Measurements from ENCODE around the gene SEC16A.
"Not testable (repeated sequence)": the region's sequence is repeated elsewhere in the genome, so short reads cannot be mapped to it uniquely, and the experiment has no call there.

SEC16A gene

DNA sequence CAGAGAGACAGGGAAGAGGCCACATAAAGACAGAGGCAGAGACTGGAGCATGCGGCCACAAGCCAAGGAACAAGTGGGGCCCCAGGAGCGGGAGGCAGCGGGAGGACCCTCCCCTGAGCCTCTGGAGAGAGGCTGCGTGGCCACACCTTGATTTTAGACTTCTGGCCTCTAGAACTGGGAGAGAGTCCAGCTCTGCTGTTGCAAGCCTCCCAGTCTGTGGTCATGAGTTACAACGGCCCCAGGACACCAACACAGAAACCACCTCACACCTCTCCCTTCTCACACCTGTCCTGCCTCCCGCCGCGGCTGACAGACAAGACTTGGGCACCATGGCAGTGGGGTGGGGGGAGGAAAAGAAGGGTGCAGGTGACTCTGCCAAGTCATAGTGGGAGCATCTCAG lies 45.4 kb downstream of the SEC16A start:
- DNase-seq: no peak

DNA sequence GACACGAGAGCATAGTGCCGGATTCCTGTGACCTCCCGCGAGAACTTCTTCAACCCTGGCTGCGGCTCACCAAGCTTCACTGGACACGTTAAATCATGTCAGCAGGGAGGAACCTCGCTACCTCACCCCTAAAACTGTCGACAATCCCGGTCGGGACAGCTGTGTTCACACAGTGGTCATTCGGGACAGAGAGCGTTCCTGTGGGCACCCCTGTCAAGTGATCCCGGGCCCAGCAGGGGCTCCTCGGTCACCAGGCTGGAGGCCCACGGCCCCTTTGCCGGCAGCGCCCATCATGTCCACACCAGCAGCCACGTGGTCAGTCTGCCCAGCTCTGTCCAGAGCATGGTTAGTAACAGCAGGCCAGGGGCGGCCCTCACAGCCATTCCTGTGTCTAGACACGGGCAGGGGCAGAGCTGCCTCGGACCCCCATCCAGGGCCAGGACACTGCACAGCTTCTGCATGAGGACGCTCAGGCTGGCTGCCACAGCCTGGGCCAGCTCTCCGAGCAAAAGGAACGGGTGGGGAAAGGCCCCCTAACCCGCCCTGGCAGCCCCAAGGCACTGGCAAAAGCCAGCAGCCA lies 46.7 kb downstream of the SEC16A start:
- no peak for DNase-seq

DNA sequence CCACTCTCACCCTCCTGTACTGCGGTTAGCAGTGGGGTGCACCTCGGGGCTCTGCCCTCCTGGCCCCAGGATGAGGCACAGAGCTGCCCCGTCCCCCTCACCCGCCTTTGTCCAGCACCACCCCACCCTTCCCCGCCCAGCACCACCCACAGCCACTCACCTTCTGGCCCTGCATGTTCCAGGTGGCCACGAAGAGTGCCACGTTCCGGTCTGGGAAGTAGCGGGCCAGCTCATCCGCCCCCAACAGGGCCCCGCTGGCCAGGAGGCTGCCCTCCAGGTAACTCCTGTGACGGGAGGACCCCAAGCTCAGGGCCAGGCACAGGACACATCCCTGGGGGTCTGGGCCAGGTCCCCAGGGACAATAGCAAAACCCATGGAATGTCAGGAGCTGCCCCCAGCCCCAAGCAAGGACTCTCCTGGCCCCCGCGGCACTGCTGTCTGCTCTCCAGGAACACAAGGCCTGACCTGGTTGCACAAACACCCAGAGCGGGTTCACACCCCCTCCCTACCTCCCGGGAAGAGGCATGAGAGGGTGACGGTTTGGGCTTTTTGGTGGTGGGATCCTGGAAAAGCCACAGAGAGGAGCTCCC lies 48.2 kb downstream of the SEC16A start:
- no peak for DNase-seq

DNA sequence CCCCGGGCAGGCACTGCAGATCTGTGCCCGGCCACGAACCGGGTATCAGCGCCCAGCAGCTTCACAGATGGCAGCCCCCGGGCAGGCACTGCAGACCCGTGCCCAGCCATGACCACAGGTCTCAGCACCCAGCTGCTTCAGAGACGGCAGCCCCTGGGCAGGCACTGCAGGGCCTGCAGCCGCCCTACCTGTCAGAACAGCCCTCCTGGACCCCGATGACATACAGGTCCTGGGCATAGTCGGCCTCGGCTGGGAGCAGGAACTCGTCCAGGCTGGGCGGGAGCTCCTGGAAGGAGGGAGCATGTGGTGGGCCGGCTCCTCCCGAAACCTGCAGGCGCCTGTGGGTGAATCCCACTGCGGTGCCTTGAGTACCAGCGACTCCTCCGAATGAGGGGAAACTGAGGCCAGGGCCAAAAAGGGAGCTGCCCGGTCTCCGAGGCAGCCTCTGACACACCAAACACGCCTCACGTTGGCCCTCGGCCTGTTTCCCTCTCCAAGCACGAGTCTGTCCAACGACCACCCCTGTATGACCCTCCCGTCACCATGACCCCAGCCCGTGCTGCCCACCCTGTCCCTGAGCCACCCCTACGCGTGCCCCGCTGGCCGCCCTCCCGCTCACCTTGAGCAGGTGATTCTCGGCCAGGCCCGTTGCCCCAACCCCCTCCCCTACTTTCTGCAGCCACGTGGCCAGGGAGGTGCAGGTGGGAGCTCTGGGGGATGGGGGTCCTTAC lies 48.8 kb downstream of the SEC16A start:
- no peak for DNase-seq

GRCh38 chr9:136433043-136433715 lies 49.7 kb downstream of the SEC16A start:
- no peak for DNase-seq

GRCh38 chr9:136432591-136432990 lies 50.2 kb downstream of the SEC16A start:
- no peak for DNase-seq

GRCh38 chr9:136431782-136432350 lies 51.0 kb downstream of the SEC16A start:
- DNase-seq: no peak

- no peak for DNase-seq
These were observed 52.1 kb downstream of the SEC16A start for GRCh38 chr9:136430588-136431234.

DNA sequence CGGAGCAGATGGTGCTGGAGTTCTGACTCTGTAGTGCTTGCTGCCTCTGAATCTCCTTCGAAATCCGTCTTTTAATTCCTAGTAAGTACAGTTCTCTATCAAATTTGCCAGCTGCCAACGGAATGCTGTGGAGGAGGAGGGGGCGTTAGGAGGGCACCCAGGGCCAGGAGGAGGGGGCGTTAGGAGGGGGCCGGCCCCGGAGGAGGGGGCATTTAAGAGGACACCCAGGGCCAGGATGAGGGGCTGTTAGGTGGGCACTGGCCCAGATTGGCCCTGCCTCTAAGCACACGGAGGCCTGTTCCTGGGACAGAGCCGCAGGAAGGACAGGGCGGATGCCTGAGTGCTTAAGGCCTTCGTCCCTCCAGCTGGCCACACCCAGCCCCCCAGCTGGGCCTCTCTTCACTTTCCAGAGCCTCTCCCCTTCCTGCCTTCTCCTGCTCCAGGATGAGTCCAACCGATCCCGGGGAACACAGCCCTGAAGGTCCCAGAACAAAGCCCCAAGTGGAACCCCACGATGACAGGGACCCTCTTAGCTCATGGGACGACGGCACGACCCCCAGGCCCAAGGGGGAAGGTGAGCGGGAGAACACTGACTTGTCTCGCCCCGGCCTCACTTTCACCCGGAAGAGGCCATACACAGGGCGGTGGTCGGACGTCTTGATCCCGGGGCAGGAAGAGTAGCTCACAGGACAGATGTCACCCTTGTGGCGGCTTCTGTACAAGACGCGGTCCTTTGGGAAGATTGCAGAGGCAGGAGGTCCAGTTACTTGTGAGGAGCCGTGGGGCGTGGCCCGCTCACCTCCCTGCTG lies 53.0 kb downstream of the SEC16A start:
- DNase-seq: no peak

DNA sequence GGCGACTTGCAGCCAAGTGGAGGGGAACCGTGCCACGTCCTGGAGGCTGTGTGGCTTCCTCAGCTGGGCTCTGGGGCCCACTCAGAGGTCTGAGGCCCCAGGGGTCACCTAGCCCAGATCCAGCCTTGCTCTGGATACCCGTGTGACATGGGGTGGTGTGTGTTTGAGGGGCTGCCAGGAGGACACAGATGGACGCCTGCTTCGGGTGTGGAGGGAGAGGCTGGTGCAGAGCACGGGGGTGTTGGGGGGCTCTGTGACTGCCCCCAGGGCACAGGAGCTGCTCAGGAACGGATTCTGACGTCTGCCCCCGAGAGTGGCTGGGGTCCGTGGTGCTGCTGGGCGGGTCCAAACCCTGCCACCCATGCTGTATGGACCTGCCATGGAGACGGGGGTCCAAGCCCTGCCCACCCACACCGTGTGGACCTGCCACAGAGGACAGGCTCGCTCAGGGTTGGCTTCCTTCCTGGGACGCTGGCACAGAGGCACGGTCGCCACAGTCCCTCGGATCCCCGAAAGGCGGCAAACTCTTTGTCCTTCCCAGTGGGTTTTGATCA lies 53.7 kb downstream of the SEC16A start:
- no peak for DNase-seq

- DNase-seq: no peak
These were observed 56.1 kb downstream of the SEC16A start for GRCh38 chr9:136426787-136427186.

- not testable (repeated sequence) for DNase-seq
These were observed 57.5 kb downstream of the SEC16A start for GRCh38 chr9:136425367-136425766.

DNA sequence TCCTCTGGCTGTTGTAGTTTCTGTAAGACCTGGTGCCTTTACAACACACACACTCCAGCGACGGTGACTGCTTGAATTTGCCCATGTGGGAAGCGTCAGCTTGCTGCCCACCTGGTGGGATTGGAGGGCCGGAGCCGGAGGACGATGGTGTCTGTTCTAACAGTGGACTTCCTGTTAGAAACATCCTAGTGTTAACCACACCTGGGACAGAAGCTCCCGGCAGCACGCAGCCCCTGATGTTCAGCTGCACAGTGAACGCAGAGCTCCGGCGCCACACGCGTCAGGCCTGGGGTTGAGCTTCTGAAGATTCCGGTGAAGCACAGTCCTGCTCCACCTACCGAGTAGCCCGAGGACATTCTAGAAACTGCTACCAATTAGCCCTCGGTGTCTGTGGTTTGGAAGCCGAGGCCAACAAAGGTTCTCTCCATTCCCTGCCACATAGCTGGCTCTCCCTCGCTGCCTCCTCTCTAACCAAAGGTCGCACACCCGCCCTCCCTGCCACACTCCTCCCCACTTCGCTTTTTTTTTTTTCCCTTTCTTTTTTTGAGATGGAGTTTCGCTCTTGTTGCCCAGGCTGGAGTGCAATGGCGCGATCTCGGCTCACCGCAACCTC lies 58.0 kb downstream of the SEC16A start:
- no peak for DNase-seq

GRCh38 chr9:136423432-136424146 lies 59.3 kb downstream of the SEC16A start:
- no peak for DNase-seq

GRCh38 chr9:136422876-136423275 lies 60.0 kb downstream of the SEC16A start:
- DNase-seq: no peak

DNA sequence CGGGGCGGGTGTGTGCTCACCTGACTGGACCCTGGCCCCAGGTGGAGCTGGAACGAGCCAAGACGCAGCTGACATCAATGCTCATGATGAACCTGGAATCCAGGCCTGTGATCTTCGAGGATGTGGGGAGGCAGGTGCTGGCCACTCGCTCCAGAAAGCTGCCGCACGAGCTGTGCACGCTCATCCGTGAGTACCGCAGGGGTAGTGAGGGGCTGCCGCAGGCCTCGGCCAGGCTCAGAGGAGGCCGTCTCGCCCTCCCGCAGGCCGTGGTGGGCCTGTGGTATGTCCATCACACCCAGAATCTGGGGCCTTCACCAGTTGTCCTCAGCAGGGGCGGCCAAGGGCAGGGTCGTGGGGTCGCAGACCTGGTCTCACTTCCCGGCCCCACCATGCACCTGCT lies 61.0 kb downstream of the SEC16A start:
- DNase-seq: no peak

- DNase-seq: no peak
These were observed 63.8 kb downstream of the SEC16A start for GRCh38 chr9:136419092-136419420.

DNA sequence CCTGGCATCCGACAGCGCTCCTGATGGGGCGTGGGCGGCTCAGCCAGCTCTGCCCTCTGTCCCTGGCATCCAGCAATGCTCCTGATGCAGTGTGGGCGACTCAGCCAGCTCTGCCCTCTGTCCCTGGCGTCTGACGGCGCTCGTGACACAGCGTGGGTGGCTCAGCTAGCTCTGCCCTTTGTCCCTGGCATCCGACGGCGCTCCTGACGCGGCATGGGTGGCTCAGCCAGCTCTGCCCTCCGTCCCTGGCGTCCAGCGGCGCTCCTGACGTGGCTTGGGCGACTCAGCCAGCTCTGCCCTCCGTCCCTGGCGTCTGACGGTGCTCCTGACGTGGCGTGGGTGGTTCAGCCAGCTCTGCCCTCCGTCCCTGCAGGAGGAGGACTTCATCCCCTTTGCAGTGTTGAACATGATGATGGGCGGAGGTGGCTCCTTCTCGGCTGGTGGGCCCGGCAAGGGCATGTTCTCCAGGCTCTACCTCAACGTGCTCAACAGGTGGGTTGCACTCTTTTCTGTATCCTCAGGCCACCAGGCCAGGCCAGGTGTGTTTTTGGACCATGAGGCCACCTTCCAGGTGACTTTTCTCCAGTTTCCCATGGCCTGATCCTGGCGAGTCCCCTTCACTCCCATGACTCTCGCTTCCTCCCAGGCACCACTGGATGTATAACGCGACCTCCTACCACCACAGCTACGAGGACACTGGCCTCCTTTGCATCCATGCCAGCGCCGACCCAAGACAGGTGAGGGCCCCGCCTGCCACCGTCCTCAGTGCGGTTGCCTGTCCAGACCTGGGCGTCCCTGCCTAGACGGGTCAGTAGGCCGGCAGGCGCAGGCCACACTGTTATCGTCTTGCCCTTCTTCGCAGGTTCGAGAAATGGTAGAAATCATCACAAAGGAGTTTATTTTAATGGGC lies 64.4 kb downstream of the SEC16A start:
- DNase-seq: no peak

DNA sequence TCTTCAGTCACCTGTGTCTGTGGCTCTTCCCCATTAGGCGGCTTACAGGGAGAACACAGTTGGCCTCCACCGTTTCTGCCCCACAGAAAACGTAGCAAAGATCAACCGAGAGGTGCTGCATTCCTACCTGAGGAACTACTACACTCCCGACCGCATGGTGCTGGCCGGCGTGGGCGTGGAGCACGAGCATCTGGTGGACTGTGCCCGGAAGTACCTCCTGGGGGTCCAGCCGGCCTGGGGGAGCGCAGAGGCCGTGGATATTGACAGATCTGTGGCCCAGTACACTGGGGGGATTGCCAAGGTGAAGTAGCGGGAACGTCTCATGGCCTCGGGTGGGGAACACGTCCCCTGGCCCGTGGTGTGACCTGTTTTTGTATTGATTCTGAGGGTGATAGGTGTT lies 65.9 kb downstream of the SEC16A start:
- DNase-seq: no peak

GRCh38 chr9:136416427-136416826 lies 66.4 kb downstream of the SEC16A start:
- DNase-seq: no peak
